HG03378 (cell line): Measurements from ENCODE around the gene DRAP1.
"Not testable (repeated sequence)": the region's sequence is repeated elsewhere in the genome, so short reads cannot be mapped to it uniquely, and the experiment has no call there.

Experiments used
- ATAC-seq: cut with Tn5 transposase; IDR thresholded peaks from one replicate; pipeline ENCODE4 v1.9.1; 2021; ENCODE audit warnings: mild to moderate bottlenecking, moderate library complexity; ENCODE audit not compliant: unreplicated experiment

DRAP1 gene

DNA sequence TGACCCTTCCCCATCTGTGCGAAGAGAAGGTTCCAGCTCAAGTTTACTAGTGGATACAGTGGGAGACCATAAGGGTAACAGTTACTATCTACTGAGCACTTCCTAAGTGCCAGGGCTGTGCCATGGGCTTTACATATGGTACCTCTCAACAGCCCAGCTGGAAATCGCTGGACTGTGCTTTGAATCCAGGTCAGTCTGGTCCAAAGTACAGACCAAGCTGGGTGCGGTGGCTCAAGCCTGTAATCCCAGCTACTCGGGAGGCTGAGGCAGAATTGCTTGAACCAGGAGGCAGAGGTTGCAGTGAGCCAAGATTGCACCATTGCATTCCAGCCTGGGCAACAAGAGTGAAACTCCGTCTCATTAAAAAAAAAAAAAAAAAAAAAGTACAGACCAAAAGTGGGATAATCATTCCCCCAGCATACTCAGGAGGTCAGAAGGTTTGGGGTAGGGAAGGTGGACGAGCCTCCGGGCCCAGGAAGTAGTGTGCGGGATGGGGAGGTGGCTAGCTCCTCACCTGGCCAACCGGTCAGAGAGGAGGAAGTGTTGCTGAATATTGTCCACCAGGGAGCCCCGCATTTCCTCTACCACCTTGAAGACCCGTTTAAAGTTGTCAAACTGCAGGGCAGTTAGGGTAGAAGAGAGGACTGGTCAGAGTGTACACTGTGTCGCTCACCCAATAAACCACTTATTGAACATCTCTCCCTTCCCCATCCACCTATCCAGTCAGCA is 33.3 kb upstream of the DRAP1 start:
- no peak for ATAC-seq

DNA sequence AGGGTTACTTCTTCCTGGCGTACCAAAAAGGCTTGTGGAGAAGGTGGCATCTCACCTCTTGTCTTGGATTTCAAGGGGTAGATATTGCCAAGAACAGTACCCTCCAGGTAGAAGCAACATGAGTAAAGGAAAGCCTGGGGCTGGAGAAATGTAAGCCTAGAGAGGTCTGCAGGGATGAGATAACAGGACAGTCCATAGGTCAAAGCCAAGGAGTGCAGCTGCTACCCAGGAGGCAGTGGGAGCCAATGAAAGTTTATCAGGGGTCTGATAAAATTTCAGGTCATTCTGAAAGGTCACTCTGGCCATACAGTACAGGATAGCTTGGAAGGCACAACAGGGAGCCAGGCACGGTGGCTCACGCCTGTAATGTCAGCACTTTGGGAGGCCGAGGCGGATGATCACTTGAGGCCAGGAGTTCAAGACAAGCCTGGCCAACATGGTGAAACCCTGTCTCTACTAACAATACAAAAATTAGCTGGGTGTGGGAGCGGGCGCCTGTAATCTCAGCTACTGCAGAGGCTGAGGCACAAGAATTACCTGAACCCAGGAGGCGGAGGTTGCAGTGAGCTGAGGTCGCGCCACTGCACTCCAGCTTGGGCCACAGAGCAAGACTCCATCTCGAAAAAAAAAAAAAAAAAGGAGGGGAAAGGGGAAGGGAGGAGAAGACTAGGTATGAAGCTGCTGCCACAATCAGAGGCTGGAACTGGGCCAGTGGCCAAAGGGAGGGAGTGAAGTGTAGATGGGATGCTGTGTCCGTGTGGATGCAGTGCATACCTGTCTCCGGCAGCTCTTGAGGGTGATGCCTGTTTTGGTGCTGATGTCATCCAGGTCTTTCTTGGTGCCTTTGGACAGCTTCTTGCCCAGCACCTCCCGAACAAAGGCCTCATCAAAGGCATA is 32.2 kb upstream of the DRAP1 start:
- no peak for ATAC-seq

DNA sequence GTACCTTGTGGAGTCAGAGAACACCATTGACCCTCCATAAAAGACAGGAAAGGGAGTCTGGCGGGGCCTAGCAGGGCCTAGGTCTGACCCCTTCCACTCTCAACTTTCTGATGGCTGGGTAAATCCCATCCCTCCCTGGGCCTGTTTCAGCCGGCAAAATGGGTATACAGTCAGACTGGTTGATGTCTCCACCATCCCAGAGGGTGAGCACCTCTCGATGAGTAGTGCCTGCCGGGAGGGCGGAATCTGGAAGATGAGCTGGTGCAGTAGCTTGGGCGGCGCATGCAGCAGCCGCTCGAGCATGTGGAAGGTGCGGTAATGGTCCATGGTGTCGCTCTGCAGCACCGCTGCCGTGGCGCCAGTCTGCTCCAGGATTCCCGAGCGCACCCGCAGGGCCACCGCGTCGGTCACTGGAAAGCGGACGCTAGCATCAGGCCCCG is 31.5 kb upstream of the DRAP1 start:
- ATAC-seq: no peak

DNA sequence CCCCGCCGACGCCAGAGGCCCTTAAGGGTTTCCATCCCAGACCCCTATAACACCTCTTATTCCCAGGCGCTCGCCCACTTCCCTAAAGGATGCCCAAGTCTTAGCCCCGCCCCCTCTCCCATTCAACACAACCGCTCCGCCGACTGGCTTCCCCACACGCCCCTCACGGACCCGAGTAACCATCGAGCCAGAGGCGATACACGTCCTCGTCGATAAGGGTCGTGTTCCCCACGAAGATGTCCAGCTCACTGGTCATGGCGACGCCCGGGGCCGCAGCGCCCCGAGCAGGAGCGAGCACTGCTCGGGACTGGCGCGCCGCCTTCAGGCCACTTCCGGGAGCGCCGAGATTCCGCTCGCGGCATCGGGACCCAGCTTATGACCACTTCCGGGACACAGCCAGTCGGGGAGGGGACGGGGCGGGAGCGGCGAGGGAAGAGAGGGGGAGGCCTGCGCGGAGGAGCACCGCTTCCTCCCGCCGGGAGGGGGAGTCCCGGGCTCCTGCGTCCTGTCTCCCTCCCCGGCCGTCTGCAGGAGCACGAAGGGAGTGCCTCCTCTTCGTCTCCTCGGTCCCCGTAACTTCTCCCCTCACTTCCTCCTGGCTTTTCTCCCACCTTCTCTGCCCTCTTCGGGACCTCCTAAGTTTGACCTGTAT is 30.9 kb upstream of the DRAP1 start, which contains the start of gene FIBP:
Gene FIBP, minus strand, starts transcription at position 309 of the 652 bp plus-strand sequence. Its CDS starts 53 bp downstream, at position 256.
- ATAC-seq: no peak

DNA sequence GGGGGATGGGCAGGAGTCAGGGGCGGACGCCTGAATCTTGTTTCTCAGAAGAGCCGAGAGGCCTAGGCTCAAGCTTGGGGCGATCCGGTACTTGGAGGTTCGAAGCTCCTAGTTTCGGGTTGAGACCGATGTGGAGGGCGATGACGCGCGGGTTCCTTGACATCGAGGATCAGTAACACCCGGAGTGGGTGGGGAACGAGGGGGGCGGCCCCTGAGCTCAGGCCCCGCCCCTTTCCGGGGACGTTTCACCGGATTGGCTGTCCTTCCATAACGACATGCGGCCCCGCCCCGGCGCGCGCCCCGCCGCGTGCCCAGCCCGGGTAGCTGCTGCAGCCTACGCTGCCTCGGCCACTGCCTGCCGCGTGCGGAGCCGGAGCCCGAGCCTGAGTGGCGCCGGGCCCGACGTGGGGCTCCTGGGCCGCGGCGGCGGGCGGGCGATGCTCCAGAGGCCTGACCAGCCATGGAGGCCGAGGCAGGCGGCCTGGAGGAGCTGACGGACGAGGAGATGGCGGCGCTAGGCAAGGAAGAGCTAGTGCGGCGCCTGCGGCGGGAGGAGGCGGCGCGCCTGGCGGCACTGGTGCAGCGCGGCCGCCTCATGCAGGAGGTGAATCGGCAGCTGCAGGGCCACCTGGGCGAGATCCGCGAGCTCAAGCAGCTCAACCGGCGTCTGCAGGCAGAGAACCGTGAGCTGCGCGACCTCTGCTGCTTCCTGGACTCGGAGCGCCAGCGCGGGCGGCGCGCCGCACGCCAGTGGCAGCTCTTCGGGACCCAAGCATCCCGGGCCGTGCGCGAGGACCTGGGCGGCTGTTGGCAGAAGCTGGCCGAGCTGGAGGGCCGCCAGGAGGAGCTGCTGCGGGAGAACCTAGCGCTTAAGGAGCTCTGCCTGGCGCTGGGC is 28.7 kb upstream of the DRAP1 start, which contains the start of gene CCDC85B:
Gene CCDC85B, plus strand, starts transcription at position 350 of the 895 bp plus-strand sequence. Its CDS starts 111 bp downstream, at position 461.
- peak; percentile 39 for ATAC-seq

DNA sequence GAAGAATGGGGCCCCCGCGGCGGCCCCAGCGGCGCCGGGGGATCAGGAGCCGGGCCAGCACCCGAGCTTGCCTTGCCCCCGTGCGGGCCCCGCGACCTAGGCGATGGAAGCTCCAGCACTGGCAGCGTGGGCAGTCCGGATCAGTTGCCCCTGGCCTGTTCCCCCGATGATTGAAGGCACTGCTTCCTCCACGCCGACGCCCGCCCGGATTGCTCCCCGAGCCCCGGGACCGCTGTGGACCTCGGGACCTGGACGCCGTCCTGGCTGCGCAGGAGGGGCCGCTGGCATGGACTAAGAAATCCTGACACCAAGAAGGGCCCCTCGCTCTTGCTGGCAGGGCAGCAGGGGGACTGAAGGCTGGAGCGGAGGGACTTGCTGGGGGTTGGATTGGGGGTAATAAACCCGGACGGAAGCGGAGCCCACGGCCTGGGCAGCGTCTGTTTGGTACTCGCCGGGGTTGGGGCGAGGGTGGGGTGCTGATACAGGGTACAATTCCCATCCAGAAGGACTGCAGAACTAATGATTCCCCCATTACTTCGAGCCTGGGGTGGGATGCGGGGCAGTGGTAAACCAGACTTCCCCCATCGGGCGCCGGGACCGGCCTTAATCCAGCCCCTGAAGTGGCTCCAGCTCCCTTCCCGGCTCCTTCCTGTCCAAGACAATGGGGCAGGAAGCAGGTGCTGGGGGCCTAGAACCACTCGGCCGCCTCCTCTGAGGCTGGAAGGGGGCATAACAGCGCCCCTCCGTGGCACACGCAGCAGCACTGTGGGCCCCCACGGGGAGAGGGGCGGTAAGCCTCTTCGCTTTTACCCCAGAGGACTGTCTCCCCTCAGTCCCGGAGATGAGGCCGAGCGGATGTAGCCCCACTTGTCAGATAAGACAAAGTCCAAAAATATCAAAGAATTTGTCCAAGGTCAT is 27.7 kb upstream of the DRAP1 start:
- ATAC-seq: no peak

DNA sequence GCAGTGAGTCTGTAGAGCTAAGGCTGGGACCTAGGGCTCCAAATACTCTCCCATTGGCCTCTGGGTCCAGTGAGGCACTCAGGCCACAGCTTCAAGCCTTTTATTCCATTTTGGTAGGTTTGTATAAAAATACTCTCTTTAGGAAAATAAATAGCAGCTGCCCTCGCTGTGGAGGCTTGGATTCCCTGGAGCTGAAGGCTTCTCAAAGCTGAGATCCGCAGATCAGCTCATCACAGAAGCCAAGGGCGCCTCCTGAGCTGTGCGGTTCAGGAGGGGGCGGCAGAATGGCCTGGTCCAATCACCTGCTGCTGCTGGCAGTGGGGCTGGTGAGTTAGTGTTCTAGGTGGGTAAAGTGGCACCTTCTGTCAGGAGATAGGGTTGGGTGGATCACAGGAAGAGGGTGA is 27.1 kb upstream of the DRAP1 start:
- not testable (repeated sequence) for ATAC-seq

DNA sequence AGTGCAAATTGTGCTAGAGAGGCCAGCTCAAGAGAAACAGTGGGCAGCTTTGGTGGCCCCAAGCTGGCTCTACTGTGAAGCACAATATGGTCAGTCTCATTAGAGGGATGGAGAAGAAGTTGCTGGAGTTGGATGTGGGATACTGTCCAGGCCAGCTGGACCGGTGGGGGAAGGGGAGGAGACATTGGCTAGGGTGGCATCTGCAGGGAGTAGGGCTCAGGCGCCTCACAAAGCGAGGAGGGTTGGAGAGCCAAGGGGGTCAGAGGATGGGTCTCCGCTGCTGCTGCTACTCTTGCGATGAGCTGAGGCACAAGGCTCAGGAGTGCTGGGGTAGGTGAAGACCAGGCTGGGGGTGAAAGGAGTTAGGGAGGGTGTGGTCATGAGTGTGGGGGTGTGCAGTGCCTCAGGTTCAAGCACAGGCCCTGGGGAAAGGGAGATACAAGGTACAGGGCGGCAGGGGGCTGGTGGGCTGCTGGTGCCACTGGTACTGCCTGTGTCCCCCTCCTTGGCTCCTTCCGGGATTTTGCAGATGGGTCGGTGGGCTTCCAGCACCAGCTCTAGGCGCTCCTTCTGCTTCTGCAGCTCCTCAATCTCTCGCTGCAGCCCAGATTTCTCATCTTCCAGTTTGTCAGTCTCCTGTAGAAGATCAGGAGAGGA is 26.4 kb upstream of the DRAP1 start:
- no peak for ATAC-seq

DNA sequence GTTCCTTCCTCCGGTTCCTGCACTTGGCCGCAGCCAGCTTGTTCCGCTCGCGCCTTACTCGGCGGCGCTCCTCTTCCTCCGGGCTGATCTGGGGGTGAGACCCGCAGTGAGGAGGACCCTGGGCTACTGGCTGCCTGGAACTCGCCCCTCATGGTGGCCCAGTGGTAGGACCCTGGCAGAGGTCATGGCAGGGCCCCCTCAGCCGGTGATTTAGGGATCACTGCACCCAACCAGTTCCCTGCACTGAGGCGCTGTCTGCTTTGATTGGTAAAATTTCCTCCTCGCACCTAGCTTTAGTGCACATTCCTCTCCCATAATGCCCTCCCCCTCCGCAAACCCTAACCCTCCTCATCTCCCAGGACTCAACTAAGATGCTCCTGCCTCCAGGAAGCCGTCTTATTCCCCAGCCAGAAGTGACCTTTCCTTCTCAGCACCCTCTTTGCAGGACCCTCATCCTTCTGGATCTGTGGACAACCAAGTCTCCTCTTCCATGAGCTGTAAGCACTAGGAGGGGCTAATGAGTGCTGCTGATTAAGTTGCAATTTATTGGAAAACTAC is 25.1 kb upstream of the DRAP1 start:
- ATAC-seq: no peak

DNA sequence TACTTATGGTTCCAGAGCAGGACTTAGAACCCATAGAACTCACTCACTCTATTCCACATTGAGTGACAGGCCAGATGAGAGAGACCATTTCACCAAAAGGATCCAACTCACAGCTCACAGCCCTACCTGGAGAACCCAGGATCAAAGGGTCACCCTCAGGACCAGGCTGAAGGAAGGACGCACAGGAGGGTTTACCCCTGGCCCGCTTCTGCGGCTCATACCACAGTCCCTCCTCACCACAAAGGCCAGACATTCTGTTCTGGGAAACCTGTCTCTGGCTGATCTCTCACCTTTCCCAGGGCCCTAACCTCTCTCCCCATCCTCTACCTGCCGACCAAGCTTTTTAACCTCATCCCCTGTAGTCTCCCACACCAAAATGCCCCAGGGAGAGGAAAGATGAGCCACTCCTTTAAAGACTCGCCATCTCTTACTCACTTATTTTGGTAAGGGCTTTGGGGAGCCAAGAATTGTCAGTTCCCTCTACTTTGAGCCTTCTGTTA is 23.7 kb upstream of the DRAP1 start:
- no peak for ATAC-seq

DNA sequence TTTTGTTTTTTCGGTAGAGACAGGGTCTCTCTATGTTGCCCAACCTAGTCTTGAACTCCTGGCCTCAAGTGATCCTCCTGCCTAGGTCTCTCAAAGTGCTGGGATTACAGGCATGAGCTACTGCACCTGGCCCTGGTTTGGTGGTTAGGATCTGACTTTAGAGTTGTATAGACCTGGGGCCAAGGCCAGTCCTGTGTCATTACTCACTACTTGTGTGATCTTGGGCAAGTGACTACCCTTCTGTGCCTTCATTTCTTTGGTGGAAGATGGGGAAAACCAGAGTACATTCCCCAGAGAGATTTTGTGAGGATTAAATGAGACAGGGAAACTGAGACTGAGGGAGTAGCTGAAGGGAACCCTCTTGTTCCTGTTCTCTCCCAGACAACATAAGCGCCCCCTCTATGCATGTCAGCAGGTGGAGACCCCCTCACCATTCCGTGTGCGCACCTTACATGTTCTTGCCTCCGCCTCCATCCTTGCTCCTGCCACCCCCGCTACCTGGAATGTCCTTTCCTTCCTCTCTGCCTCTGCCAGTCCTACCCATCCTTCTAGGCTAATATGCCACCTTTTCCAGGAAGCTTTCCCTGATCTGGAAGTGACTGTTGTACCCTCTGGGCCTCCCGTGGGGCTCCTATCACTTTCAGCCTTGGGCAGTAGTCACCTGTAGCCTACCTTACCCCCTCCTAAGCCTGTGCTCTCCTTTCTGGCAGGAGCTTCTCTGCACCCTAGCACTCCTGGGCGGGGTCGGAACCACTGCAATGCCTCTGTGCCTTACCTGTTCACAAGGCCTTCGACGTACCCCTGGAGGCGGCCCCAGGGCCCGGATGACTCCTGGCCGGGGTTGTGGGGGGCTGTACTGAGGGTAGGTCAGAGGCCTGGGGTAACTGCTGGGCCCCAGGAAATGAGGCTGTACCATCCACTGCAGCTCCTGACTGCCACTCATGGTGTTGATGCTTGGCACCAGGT is 22.9 kb upstream of the DRAP1 start:
- ATAC-seq: no peak

DNA sequence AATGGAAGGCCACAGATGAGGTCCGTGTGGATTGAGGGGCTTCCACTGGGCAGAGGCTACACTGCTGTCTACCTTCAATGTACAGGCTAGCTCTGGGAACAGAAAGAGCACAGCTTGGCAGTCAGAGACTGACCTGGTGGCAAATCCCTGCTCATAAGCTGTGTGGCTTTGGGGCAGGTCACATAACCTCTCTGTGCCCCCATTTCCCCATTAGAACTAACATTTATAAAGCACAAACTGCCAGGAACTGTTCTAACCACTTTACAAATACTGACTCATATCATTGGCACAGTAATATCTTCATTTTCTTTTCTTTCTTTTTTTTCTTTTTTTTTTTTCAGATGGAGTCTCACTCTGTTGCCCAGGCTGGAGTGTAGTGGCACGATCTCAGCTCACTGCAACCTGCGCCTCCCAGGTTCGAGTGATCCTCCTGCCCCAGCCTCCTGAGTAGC is 22.2 kb upstream of the DRAP1 start:
- no peak for ATAC-seq

DNA sequence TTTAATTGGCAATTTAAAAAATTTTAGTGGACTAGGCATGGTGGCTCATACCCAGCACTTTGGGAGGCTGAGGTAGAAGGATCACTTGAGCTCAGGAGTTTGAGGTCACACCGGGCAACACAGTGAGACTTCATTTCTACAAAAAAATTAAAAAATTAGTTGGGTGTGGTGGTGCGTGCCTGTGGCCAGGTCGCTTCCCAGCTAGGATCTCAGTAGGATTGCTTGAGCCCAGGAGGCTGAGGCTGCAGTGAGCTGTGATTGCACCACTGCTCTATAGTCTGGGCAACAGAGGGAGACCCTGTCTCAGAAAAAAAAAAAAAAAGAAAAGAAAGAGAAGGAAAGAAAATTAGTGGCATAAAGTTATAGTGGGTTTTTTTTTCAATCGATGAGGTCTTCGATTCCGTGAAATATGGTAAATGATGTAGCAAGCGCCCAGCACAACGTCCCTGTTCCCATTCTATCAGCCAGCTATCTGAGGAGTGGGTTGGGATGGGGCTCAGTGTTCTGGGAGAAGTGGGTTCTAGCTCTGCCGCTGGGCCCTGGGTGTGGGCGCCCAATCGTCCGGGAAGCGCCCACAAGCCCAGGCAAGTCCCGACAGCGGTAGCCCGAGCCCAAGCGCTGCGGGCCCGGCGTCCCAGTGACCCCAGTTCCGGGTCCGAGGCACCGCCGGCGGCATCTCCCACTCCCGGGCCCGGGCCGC is 20.4 kb upstream of the DRAP1 start:
- no peak for ATAC-seq

DNA sequence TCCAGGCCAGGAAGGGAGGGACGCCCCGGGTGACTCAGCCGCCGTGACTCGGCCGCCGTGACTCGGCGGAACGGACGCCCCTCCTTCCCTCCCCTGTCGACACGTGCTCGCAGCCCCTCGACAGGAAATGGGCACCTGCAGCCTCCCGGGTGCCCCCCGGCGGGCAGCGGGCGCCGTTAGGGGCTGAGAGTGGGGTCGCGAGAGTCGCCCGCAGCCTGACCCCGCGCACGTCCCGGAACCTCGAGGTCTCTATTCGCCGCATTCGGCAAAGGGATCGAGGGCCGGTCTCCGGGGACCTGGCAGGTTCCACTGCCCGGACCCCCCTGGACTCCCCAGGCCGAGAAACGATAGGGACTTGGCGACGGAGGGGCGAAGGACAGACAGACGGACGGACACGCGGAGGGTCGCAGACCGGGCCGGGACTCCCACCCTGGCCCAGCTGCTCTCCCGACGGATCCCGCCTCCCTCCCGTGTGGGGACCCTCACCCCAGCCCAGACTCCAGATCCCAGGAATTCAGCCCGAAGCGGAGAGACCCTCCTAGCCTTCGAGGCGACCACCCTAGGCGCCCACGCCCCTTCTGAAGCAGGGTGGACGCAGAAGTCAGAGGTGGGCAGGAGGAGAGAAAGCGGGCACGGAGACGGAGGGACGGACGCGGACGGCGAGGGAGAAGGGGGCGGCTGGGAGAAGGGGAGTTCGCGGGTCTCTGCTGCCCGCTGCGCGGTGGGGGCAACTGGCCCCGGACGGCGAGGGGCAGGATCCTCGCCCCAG is 19.7 kb upstream of the DRAP1 start:
- no peak for ATAC-seq

DNA sequence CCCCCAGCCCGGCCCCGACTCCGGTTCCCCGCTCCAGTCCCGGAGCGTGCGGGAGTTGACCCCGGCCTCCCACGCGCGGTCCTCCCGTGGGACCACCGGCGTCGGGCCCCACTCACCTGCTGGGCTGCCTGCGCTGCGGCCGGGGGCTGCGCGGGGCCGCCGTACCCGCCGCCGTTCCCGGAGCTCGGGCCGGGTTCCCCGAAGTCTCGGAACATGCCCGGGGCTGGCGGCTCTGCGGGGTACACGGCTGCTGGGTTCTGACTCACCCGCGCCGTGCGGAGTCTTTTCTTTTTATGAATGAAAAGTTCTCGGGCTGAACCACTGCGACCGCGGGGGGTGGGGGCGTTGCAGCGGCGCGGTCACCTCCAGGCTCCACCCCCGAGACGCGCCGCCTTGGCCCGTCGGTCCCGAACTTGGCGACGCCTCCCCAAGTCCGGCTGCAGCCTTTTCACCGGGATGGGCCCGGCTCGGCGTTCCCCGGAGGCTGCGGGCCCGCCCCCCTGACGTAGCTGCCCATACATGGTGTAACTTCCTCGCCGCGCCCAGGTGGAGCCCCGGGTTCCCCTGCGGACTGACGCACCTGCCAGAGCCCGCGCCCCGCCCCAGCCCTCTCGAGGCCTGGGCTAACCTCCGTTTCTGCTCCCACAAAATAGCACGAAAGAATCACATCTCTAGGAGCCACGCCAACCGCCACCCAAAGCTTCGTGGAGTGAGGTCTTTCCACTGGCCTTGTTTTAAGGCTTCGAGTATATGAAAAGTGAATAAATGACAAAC is 18.9 kb upstream of the DRAP1 start, which contains the start of gene FOSL1:
Gene FOSL1, minus strand, starts transcription at position 264 of the 774 bp plus-strand sequence. Its CDS starts 49 bp downstream, at position 215.
- ATAC-seq: peak; percentile 49
